Measurements from ENCODE around the gene DPP4.
A peak's percentile ranks its signal among the peaks of the same experiment; 100 is the strongest.
"Not testable (repeated sequence)": the region's sequence is repeated elsewhere in the genome, so short reads cannot be mapped to it uniquely, and the experiment has no call there.

DPP4 gene

DNA sequence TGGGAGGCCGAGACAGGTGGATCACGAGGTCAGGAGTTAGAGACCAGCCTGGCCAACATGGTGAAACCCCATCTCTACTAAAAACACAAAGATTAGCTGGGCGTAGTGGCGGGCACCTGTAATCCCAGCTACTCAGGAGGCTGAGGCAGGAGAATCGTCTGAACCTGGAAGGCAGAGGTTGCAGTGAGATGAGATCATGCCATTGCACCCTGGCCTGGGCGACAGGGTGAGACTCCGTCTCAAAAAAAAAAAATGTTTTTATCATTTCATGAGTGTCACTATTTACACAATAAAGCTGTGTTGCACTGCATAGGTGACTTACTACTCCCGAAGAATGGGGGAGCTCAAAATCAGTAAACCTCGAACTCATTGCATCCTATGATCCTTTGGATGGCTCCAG lies 120.6 kb downstream of the DPP4 start:
- not testable (repeated sequence) for FAIRE-seq

DNA sequence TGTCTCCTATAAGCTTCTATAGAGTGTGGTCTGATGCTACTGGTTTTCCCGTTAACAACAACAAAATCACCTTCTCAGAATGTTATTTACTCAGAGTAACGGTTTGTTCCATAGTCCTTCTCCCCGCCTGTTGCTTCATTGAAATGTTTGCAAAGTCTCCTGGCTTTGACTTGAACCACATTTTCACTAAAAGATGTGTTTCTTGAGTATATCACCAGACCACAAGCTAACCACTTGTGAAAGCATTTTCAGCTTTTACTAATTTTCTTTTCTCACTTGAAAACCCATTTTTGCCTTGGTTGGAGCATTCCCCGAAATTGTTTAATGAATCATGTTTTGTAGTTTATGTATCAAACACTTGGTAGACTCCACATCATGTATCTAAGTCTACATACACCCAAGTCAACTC lies 121.2 kb downstream of the DPP4 start:
- no peak for FAIRE-seq

DNA sequence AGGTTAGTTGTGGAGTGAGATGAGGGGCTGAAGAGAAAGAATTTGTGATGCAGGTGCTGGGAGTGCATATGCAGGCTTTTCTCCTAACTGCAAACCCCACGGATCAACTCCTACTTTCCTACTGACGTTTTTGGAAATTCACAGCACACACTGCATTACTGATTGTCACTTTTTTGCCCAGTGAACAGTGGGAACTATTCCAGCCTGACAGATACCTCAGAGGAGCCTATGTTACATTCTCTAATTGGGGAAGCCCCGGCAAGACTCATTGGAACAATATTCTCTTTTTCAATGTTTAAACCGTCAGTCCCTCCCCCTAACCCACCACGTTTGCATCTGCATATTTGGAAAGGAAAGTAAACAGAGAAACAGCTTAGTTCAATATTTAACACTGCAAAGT lies 126.2 kb downstream of the DPP4 start:
- FAIRE-seq: no peak

DNA sequence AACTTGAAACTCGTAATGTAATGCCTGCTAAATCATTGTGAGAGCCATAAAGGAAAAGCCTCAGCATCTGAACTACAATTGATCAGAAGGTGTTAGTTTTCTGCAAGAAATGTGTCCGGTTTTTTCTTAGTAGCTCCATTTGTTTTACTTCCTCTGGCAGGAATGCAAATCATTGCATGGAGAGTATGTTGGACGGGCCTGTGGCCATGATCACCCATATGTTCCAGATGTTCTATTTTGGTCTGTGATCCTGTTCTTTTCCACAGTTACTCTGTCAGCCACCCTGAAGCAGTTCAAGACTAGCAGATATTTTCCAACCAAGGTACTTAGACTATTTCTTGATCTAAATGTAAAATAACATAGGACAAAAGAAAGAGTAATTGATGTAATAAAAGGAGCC lies 126.6 kb downstream of the DPP4 start:
- FAIRE-seq: no peak

DNA sequence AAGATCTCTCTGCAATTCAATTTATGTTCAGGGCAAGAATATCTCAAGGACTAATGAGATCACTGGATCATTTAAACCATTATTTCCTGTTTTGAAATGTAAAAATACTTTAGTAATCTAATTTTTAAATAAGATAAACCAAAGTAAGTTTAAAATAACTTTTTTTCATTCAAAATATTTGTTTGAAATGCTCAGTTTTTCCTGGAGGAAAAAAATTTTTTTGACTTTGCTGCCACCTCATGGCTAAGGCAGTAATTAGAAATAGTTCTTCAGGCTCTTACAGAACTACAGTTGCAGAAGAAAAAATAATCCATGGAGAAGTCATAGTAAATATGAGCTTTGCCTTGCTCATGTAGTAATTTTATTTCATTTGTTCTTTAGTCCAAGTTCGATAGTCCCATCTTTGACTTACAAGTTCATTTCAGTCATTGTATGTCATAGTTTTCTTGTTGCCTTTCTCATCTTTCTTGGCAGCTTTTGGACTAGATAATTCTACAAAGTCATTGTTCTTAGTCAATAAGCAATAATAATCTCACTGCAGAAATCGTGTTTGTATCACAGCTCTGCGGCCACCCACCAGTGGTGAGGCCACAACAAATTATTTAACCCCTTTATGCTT lies 127.4 kb downstream of the DPP4 start:
- FAIRE-seq: peak; percentile 92

DNA sequence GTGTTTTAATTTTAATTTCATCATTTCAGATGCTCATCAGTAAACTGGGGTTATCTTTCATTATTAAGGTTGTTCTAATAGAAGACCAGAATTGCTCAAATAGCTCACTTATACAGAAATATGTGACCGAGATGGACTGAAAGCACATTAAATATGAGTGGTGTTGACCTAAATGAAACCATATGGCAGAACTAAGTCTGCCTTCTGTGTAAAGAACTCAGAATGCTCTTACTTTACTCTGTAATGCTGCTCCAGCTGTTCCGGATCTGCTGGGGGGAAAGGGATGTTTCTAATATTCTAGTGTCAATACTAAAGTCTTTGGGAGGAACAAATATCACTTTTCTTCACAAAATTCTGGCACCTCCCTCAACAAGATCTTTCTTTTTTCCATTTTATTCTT lies 131.0 kb downstream of the DPP4 start:
- FAIRE-seq: no peak
